ENCODE results near the gene STAC3.
"Not testable (repeated sequence)": the region's sequence is repeated elsewhere in the genome, so short reads cannot be mapped to it uniquely, and the experiment has no call there.

STAC3 gene

GRCh38 chr12:57250956-57251355 is at the start of gene STAC3:
TSS of gene STAC3 (minus strand) at chr12:57251187. CDS start at chr12:57249636, 1,551 bp downstream.
- DNase-seq, result no peak

GRCh38 chr12:57299514-57300016 is 48.6 kb upstream of the STAC3 start:
- no peak for DNase-seq

DNA sequence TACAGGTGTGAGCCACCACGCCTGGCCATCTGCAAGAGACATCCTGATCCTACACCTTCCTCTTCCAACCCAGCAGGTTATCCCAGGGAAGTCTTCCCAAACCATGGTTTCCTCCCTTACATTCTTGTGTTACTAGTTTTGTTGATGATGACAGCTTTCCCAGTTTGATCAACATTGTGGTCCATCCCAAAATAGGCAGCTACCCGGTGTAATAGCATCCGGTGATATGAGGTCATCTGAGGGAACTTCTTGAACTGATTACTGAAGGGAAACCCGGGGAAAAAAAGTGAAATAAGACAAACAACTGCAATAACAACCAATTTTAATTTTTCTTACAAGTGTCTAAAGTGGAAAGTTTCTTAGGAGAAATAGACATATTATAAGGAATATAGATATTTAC is 45.3 kb upstream of the STAC3 start:
- DNase-seq, result no peak

DNA sequence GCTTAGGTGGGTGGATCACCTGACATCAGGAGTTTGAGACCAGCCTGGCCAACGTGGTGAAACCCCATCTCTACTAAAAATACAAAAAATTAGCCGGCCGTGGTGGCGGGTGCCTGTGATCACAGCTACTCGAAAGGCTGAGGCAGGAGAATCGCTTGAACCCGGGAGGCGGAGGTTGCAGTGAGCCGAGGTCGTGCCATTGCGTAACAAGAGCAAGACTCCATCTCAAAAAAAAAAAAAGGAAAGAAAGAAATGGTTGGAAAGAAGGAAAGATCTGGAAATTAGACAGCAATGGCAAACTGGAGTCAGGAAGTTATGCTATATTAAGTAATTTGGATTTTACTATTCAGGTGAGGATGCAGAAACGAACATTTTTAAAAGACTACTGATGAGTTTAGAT is 31.1 kb upstream of the STAC3 start:
- DNase-seq, result not testable (repeated sequence)

DNA sequence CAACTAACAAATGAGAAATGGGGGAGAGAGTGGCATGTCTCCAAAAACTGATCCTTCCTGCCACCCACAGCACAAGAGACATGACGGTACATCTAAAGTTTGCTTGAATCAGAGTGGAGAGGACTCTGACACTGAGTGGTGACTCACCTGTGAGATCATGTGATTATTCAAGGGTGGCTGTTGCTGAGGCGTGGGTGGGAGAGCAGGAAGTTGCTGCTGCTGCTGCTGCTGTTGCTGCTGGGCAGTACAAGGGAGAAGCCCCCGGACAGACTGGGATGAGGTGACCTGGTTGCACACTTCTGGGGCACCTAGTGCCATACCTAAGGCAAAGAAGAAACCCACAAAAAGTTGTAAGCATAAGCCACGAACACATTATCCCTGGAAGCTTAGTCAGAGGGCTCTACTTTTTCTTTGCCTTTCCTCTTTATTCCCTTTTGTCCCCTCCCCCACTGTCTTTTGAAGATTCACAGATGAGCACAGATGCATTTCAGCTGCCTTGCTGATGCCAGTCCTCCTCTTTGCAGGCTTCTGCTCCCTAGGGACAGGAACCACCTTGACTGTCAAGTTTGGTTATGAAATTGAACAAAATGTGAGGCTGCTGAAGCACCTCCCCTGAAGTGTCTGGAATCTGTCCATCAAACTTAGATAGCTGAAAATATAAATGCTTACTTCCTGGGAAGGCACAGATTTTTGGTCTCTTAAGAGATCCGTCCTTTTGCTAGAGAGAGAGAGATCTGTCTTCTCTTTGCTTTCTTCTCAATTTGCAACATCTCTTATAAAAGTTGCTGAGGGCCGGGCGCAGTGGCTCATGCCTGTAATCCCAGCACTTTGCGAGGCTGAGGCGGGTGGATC is 29.4 kb upstream of the STAC3 start:
- DNase-seq, result peak; percentile 5 to 94

- no peak for DNase-seq
Measured at GRCh38 chr12:57278465-57279381, 27.7 kb upstream of the STAC3 start.

- peak in 1 of 2 donors; percentile 4 for DNase-seq
Measured at GRCh38 chr12:57276935-57277563, 26.1 kb upstream of the STAC3 start.

GRCh38 chr12:57276233-57276632 is 25.2 kb upstream of the STAC3 start:
- DNase-seq, result not testable (repeated sequence)

GRCh38 chr12:57273516-57273915 is 22.5 kb upstream of the STAC3 start:
- DNase-seq, result no peak

DNA sequence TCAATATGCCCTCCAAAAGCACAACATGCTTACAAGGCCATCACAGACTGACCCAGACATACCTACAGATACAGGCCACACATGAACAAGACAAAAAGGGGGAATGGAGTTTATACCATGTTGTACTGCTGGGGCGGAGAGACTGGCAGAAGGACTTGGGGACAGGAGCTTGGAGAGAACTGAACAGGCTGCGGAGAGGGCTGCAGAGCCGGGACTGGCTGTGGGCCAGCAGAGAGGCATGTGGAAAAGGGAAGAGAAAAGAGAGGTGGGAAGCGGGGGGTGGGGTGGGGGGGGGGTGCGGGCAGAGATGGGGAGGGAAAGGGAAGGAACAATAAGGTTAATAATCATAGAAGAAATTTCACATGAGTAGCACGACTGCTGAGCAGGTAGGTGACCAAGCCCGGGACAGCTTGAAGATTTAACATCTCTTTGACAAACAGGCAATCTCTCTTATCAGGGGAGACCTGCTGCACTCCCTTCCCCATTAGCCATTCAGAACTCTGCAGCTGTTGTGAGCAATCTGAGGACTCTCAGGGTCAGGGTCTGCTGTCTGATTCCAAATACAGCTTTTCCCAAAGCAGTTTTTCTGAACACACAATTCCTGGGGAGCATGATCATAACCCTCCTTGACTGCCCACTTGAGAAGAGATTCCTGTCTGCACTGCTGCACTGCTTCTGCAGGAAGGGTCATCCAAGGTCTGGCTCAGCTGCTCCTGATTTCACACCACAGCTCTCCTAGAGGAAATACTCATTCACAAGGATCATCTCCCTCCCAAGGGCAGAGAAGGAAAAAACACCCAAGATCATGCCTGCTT is 21.6 kb upstream of the STAC3 start:
- no peak for DNase-seq

- DNase-seq, result peak in 1 of 2 donors; percentile 8
Measured at GRCh38 chr12:57270966-57271470, 20.0 kb upstream of the STAC3 start.

- DNase-seq, result peak in 1 of 2 donors; percentile 34
Measured at GRCh38 chr12:57268264-57268663, 17.3 kb upstream of the STAC3 start.

- DNase-seq, result no peak
Measured at GRCh38 chr12:57266681-57267080, 15.7 kb upstream of the STAC3 start.

- no peak for DNase-seq
Measured at GRCh38 chr12:57263096-57263495, 12.1 kb upstream of the STAC3 start.

- DNase-seq, result no peak
Measured at GRCh38 chr12:57262126-57262822, 11.3 kb upstream of the STAC3 start.

DNA sequence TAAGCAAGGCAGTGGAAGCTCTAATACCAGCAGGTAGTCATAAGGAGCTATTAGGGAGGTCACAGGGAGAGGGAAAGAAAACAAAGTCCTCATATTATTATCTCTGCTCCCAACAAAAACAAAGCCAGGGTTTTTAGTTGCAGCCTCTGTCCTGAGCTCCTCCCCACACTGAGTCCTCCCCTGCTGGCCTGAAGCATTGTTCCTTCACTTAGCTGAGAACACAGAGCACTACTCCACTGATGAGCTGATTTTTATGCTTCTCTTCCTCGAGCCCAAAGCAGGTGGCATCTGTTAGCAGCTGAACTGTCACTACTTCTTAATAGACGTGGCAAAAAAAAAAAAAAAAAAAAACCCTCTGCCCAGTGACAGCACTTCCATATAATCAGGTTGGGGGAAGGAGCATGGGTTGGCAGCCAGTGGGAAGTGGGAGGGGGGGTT is 10.5 kb upstream of the STAC3 start:
- DNase-seq, result no peak

DNA sequence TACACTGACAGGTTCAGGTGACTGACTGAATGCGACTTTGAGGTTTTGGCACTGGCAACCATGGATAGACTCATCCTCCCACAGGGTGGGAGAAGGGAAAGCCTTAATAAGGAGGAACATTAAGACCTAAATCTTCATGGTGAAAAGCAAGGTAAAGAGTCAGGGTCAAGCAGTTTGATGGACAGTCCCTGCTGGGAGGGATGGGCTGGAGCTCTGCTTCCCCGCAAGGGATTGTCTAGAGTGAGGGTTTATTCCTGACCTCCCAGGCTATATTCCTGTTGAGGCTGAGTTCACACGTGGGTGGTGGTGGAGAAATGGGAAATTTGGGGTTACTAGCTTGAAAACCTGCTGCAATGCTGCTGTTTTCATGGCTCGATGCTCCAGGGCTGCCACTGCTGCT is 9.4 kb upstream of the STAC3 start:
- DNase-seq, result no peak

DNA sequence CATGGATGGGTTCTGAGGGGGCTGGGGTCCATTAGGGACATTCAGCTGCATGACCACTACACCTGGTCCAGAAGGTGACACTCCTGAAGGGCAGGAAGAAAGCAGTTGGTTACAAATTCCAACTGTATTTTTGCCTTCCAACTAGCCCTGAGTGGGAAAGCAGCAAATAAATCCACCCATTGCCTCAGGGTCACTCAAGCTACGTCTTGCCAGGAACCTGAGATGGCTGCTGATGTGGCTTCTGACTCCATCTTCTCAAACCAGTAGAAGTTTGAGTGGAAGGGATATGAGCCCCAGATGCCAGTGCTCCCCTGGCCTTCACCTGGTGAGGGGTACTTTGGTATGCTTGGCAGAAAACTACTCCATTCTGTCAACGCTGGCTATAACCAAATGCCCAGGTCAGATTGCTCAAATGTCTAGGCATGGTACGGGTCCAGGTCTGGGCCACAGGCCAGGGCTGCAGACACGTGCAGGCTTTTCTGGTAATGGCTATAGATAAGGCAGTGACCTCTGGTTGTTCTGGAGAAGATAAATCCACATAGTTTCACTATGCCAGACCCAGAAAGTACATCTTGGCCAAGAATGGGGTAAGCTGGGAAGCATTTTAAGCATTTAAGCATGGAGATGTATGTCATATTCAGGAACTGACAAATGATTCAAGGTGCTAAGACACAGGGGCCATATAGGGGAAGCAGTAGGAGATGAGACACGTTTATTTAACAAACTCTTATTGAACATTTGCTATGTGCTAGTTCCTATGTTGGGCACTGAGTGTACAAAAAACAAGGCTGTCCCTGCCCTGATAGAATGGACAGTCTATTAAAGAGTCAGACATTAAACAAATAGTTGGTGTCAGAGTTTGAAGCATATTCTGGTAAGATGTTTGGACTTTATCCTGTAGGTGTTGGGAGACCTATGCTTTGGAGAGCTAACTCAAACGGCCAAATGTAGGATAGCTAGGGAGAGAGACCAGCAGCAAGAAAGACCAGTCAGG is 8.3 kb upstream of the STAC3 start:
- DNase-seq, result no peak

GRCh38 chr12:57255916-57256315 is 4.9 kb upstream of the STAC3 start:
- no peak for DNase-seq
